DMS53 treated with DMSO at 0.1 percent for 48 hours (cell line): ENCODE measurements around the gene C10orf90.

Experiments used
- DNase-seq: peaks from one replicate; lab custom pipeline; 2025; ENCODE audit not compliant: unreplicated experiment; lab: John Stamatoyannopoulos, UW

The C10orf90 gene

GRCh38 chr10:126586878-126587277 is 83.6 kb downstream of the C10orf90 start:
- no peak for DNase-seq

- DNase-seq = no peak
Measured at GRCh38 chr10:126586128-126586527, 84.4 kb downstream of the C10orf90 start.

- DNase-seq = no peak
Measured at GRCh38 chr10:126585249-126586017, 85.1 kb downstream of the C10orf90 start.

- no peak for DNase-seq
Measured at GRCh38 chr10:126584836-126585235, 85.7 kb downstream of the C10orf90 start.

- DNase-seq = no peak
Measured at GRCh38 chr10:126583552-126584200, 86.8 kb downstream of the C10orf90 start.

GRCh38 chr10:126581648-126582046 is 88.8 kb downstream of the C10orf90 start:
- DNase-seq = no peak

GRCh38 chr10:126580873-126581647 is 89.4 kb downstream of the C10orf90 start:
- no peak for DNase-seq

GRCh38 chr10:126576336-126576735 is 94.2 kb downstream of the C10orf90 start:
- no peak for DNase-seq

- no peak for DNase-seq
Measured at GRCh38 chr10:126570621-126571602, 99.6 kb downstream of the C10orf90 start.

GRCh38 chr10:126570245-126570570 is 100.3 kb downstream of the C10orf90 start:
- no peak for DNase-seq

- no peak for DNase-seq
Measured at GRCh38 chr10:126569513-126570244, 100.8 kb downstream of the C10orf90 start.

GRCh38 chr10:126568809-126569385 is 101.6 kb downstream of the C10orf90 start:
- no peak for DNase-seq

GRCh38 chr10:126565871-126566270 is 104.6 kb downstream of the C10orf90 start:
- no peak for DNase-seq

- no peak for DNase-seq
Measured at GRCh38 chr10:126565441-126565840, 105.1 kb downstream of the C10orf90 start.

- DNase-seq = no peak
Measured at GRCh38 chr10:126564326-126564888, 106.1 kb downstream of the C10orf90 start.

GRCh38 chr10:126563361-126563760 is 107.1 kb downstream of the C10orf90 start:
- DNase-seq = no peak

GRCh38 chr10:126561921-126562680 is 108.4 kb downstream of the C10orf90 start:
- no peak for DNase-seq

GRCh38 chr10:126561294-126561920 is 109.1 kb downstream of the C10orf90 start:
- no peak for DNase-seq
